ENCODE measurements around the gene PIF1.

The PIF1 gene, protein sequence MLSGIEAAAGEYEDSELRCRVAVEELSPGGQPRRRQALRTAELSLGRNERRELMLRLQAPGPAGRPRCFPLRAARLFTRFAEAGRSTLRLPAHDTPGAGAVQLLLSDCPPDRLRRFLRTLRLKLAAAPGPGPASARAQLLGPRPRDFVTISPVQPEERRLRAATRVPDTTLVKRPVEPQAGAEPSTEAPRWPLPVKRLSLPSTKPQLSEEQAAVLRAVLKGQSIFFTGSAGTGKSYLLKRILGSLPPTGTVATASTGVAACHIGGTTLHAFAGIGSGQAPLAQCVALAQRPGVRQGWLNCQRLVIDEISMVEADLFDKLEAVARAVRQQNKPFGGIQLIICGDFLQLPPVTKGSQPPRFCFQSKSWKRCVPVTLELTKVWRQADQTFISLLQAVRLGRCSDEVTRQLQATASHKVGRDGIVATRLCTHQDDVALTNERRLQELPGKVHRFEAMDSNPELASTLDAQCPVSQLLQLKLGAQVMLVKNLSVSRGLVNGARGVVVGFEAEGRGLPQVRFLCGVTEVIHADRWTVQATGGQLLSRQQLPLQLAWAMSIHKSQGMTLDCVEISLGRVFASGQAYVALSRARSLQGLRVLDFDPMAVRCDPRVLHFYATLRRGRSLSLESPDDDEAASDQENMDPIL

DNA sequence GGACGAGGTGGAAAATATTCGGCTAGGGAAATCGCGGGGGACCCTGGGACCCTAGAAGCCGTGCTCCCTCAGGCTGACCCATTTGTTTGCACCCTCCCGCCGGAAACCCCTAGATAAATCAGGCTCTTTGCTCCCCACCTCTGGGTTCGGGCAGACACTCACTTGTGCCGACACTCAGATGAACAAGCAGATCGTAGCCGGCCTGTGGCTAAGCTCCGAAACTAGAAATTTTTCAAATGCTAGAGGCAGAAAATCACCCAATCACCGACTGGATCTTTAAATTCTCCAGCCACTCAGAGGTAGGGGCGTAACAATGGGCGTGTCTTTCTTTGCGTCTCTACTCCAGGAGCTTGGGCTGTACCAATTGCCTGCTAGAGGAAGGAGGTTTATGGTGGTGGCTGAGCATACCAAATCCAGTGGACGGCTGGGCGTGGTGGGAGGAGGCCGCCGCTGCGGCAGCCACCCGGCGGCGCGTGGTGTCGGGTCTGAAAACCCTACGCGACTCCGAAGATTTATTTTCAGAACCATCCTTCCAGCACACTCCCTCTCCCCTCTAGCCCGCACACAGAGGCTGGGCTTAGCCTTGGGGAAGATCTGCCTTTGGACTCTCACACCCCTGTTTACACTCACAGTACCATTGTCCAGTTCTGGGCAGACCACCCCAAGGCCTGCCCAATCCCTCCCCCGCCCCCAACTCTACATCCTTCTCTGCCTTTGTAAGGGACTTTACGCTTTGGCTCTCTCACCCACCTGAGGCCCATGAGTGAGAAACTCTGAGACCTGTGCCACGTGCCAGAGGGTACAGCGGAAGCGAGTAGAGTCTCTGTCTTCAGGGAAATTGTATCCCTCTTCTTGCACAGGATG is at the start of gene PIF1:
TSS of gene PIF1 (minus strand) at position 217 of the 864 bp plus-strand sequence. CDS start 1,312 bp downstream, outside the sequence.
- peak; percentile 32 to 96 for DNase-seq

DNA sequence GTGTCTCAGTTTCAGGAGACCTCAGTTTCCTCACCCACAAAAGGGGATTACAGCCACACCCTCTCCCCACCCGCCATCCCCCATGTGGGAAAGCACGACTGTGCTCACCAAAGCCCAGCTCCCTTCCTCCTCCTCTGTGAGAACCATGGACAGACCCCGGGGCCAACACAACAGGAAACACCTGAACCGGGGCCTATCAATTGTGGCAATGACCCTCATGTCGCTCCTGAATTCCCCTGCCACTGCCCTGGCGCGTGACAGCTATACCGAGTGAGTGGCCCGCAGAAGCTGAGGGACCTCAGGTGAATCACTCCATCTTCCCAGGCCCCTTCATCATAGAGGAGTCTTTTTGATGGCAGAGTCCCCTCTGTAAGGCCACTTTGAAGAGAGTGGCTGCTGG is 44.9 kb upstream of the PIF1 start:
- no peak for DNase-seq

DNA sequence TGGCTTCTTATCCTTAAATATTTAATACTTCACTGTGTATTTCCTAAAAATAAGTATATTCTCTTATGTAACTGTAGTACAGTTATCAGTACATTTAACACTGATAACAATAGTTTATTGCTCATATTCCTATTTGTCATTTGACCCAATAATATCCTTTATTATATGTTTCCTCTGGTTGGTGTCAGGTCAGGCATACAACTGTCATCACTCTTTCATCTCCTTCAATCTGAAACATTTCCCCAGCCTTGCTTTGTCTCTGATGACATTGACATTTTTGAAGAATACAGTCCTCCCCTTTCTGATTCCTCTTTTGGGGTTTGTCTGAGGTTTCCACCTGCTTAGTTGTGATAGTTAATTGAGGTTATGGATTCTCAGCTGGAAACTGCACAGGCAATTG is 44.1 kb upstream of the PIF1 start:
- no peak for DNase-seq

DNA sequence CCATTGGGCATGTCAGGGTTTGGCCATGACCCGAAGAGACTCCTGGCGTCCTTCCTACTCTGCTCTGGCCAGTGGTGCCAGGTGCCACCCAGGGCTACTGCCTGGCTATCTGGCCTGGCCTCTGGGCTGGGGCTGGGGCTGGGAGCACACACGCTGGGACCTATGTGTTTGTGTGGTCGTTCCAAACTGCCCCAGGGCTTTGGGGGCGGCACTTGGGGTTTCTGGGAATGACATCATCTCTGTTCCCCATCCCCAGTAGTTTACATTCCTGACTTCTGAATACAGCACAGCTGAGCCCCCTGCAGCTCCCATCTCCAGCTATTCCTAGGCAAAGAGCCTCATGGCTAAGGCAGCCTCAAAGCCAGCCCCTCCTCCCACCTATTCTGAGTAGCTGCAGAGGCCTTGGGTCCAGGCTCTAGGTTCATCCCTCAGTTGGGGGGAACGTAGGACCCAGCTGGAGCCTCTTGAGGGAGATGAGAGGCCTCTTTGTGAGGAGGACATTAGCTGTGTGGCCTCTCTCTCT is 40.6 kb upstream of the PIF1 start:
- DNase-seq, result no peak

DNA sequence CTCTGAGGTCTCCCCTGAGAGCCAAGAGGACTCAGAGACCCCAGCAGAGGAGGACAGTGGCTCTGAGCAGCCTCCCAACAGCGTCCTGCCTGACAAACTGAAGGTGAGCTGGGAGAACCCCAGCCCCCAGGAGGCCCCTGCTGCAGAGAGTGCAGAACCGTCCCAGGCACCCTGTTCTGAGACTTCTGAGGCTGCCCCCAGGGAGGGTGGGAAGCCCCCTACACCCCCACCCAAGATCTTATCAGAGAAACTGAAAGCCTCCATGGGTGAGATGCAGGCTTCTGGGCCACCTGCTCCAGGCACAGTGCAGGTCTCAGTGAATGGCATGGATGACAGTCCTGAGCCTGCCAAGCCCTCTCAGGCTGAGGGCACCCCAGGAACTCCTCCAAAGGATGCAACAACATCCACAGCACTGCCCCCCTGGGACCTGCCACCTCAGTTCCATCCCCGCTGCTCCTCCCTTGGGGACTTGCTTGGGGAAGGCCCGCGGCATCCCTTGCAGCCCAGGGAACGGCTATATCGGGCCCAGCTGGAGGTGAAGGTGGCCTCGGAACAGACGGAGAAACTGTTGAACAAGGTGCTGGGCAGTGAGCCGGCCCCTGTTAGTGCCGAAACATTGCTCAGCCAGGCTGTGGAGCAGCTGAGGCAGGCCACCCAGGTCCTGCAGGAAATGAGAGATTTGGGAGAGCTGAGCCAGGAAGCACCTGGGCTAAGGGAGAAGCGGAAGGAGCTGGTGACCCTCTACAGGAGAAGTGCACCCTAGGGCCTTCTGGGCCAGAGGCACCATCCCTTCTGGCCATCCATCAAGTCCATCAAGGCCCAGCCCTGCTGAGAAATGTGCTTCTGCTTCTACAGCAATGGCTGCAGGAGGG is 39.9 kb upstream of the PIF1 start:
- no peak for DNase-seq

DNA sequence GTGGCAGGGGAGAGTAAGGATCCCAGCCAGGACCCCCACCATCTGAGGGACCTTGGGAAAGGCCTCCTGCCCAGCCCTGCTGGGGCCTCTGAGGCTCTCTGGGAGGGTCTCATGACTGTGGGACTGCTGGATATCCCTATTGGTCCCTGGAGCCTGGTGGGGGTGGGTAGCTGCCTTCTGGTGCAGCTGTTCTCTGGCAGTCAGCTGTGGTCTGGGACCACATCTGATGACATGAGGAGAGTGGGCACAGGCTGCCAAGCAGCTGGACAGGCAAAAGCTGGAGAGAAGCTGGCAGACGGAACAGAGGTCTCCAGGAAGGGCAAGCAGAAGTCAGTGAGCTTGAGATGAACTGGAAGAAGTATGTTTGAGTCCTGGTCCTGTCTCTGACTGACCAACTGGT is 38.6 kb upstream of the PIF1 start:
- no peak for DNase-seq

DNA sequence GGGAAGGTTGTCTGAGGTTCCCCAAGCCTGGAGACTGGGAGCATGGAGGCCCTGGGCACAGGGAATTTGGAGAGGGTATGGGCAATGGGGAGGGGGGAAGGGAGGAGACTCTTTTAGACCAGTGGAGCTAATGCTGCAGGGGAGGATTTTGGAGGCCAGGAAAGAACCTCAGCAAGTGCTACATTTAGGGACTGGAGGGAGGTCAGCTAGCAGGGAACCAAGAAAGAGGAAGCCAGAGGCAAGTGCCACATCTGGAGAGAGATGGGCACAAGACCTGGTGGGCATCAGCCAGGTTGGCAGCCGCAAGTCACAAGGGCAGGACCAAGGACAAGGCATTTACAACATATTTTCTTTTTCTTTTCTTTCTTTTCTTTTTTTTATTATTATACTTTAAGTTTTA is 37.0 kb upstream of the PIF1 start:
- DNase-seq, result no peak

DNA sequence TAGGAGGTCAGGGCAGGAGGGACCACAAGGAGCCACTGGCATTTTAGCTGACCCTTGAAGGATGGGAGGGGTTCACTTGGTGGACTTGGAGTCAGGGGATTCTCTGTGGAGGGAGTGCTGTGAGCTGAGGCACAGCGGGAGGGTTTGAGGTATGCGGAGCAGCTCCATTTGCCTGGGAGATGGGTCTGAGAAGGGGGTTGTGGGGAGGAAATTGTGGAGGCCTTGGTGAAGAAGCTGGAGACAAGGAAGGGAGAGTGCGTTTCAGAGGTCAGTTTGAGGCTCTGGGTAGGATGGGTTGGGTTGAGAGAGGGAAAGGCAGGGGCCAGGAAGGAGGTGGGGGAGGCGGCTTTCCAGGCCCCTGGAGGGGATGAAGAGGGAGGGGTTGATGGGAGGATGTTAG is 36.5 kb upstream of the PIF1 start:
- DNase-seq, result no peak

DNA sequence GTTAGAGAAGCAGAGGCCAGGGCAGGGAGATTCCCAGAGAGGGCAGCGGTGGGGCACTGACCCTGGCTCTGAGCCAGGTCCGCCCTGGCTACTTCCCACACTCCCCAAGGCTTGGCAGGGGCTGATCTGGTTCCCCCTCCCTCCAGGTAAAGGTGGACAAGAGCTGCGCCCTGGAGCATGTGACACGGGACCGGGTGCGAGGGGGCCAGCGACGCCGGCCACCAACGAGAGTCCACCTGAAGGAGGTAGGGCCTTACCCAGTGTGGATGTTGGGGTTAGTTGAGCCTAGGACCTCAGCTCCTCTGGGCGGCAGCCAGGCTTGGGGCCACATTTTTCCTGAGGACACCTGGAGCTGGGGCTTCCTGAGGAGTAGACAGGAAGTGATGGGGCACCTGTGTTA is 35.9 kb upstream of the PIF1 start:
- no peak for DNase-seq

DNA sequence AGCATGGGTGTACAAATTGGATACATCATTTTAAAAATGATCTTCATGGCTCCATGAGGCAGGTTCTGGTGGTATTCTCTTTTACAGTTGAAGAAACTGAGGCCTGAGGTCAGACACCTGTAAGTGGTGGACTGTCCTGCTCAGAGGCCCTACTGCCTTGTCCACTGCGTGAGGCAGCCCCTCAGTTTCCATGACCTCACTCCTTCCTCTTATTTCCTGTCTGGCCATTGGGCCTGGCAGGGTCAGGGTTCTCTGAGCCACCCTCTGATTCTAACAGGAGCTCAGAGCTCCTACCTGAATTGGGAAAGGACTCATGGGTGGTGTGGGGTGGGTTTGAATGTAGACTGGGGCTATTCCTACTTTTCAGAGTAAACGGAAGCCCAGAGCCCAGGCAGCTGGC is 33.8 kb upstream of the PIF1 start:
- DNase-seq, result no peak

DNA sequence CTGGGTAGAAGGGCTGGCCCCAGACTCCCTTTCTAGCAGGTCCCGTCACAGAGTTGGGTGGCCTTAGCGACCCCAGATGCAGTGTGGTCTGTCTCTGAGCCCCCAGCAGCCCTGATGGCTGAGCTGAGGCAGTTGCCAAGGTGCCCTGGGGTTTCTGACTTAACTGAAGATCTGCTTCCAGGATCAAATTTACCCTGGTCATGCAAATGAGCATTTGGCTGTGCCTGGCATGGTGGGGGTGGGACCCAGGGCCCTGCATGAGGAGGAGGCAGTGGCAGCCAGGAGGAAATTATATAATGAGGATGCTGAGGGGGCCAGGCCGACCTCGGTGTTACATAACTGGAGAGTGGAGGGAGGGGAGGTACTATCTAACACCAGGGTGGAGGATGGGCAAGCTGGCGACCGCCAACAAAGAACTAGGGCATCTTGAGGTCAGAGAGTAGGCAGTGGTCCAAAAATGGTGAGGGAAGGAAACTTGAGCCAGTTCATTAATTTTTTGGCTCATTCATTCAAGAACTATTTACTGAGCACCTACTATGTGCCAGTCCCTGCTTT is 32.7 kb upstream of the PIF1 start:
- DNase-seq, result no peak

DNA sequence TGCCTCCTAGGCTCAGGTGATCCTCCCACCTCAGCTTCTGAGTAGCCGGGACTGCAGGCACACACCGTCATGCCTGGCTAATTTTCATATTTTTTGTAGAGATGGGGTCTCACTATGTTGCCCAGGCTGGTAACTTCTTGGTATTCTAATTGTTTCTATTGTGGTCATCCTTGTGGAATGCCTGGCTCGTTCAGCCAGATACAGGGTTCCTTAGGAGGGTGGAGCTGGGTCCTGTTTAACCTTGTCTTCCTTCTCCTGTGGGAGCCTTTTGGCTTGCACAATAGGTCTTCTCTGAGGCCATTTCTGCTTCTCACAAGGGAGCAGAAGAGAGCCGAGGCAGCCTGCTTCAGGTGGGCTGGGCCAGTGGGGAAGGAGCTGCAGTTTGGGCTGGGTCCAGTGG is 32.0 kb upstream of the PIF1 start:
- no peak for DNase-seq

DNA sequence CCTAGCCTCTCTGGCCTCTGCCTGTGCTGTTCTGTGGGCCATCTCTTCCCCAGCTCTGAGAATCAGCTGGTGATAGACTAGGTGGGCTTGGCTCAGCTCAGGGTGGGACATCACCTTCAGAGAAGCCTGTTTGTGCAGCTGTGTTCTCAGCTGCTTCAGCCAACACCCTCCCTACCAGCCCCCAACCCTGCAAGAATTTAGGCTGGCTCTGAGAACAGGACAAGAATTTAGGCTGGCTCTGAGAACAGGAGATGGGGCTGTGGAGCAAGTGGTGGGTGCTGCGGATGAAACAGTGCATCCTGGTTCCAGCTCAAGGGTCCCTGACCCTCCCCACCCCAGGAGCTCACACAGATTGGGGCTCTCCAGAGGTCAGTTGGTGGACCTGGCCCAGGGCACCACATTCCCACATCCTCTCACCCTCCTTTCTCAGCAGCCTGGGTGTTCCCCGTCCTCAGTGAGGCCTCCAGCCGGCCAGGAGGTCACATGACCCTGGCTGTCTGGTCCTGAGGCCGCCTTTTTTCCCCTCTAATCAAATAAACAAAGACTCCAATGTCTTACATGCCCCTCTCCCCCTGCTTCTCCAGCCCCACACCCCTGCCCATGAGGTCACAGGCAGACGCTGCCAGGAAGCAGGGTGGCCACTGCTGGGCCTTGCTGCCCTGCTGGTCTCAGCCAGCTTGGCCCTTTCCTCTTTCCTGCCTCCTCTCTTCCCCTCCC is 31.1 kb upstream of the PIF1 start:
- no peak for DNase-seq

DNA sequence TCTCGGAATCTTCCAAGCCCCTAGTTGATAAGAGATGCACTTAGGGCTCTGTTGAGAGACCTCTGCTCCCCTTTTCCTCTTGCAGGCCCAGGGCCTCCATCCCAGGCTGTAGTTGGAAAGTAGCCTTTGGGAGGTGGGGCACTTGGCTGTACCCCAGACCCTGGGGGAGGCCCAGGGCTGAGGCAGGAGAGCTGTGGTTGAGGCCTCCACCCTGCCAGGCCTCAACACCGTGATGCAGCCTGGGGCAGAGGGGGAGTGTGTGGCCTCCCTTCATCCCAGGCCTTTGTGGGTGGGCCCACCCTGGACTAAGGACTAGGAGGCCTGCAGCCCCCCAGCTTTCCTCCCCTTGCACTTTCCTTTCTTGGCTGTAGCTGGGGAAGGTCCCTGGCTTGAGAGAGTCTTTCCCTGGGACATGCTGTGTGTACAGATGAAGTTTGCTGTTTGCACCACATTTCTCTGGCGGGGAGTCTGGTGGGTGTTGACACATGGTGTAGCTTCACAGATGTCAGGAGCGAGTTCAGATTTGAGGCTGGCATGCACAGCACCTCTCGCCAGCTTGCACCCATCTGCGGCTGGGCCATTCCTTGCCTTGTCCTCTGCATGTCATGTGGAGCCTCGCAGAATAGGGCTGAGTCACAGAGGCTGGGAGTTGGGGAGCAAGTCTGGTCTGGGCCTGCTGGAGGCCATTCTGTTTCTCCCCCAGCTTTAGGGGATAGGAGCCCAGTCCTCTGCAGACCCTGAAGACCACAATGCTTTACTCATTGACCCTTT is 29.9 kb upstream of the PIF1 start:
- no peak for DNase-seq

DNA sequence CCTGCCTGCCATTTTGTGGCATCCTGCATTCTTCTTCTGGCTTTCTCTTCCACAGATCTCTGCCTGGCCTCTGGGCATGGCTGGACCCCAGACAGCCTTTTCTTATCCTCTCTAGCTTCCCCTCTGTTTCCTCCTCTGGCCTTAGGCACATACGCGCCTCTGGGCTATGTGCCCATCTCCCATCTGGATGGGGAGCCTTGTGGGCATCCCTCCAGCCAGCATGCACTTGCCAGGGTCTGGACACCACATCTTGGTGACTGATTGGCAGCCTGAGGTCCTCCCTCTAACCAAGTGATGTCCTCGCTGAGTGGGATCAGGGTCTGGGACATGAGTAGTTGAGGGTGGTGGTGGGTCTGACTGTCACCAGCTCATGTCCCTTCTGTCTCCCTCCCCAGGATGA is 29.1 kb upstream of the PIF1 start:
- DNase-seq, result no peak

DNA sequence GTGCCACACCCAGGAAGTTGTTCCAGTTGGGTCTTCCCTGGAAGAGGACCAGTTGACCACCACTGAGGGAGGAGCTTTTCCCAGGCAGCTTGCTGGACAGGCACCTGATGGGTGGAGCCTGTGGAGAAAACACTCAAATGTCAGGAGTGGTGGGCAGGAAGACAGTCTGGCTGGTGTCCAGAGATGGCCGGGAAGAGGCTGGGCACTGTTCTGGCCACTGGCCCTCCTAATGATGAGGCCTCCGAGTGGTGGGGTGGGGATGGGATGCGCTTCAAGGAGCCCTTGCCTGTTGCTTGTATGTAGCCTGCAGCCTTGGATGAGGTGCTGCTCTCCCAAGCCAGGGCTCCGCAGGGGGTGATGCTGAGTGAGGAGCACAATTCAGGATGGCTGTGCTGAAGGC is 28.6 kb upstream of the PIF1 start:
- DNase-seq, result no peak

DNA sequence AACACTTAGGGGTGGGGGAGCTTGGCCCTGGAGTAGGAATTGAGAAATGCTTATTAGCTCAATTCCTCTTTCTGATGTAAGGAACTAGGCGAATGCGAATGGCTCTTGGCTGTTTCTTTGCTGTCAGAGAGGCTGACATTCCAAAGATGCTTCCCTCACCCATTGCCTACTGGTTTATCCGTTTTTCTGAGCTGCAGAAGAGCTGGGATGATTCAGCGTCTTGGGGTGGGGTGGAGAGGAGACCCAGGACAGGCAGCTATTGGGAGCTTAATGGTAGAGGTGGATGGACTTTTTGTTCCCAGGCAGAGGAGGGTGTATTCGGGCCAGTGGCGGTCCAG is 26.0 kb upstream of the PIF1 start:
- DNase-seq, result no peak

DNA sequence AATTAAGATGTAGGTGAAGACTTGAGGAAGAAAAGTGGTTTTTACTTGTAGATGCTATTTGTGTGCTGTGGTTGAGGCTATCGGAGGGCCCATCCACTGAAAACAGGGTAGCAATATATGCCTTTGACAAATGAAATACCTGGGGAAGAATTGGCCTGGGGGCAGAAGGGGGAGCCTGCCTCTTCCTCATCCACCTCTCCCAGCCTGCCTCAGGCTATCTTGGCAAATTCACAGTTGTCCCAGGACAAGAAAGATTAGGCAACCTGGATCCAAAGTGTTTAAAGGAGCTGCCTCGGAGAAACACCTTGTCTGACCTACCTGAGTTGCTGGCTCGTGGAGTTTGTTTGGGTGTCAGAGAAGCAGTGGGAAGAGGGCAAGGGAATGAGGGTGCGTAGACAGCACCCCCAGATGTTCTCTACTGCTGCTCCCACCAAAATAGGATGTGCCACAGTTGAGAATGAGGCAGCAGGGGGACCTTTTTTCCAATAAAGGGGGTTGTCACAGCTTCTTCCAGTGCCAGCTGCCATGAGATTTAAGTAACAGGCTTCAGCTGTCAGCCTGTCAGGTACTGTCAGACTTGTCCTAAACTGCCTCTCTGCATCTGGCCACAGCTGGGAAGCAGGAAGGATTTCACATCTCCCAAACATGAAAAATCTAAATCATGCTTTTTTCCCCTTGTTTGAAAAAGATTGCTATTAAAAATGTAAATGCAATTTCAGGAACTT is 25.5 kb upstream of the PIF1 start:
- DNase-seq, result no peak

DNA sequence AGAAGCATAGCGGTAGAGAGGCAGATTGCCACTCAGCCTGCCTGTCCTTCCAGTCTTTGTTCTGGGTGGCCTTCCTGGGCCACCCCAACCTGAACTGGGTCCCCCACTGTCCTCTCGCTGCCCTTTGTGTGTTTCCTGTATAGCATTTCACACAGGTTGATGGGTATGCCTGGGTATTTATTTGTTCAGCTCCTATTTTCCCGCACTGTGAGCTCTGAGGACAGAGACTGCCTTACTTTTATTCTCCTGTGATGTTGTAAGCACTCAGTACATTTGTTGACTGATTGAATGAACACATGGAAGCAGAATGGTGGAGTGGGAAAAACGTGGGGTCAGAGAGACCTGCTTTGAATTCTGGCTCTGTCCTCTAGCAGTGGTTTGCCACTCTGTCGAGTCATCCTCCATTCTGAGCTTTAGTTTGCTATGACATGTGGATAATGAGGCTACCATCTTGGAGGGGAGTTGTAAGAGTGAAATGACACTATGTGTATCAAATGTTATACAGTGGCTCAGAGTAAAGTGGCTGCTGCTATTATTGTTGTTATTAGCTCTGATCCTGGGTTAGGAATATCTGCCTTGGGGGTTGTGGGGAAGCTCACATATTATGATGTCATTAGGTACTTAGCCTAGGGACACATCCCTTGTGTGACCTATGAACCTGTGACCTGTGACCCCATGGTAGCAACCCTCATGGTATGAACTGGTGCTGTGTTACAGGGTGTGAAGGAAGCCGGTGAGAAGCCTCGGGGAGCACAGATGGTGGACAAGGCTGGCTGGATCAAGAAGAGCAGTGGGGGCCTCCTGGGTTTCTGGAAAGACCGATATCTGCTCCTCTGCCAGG is 22.6 kb upstream of the PIF1 start:
- DNase-seq, result no peak
